ENCODE measurements around the gene FBXL4. TPM values are rescaled to one million over a fixed set of nuclear protein-coding genes. Genes with fewer than 3 reads are reported as not detected.

Gene FBXL4
- total and polyA plus RNA-seq, 10 of the 15 experiments (the other 5 are each of a cell fraction or from before 2014, with no cell fraction given), result 2.9 to 16.9 (median 7.2) TPM

DNA sequence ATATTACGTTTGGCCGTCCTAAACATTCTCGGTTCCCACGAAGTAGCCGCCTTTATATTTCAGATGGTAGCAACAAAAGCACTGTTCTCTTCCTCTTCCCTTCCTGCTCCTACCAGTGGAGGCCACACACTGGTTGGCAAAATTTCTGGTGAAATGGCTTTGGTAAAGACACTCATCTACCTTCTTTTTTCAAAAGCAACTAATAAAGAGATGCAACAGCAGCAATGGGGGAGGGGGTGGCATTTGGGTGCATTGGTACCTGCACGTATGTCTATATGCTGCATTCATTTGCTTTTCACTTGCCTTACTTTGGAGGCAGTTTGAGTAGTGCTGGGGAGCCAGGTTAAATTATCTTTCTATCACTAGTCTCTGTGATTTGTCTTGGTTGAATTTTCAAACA, 107.4 kb downstream of the FBXL4 start:
- DNase-seq (ENCODE audit: low read depth, low spot score) (no peak), FAIRE-seq (no peak), ATAC-seq (no peak)
- intact Hi-C loops (cut with micrococcal nuclease; ENCODE audit: unreplicated experiment) (loop anchor here (10.0 kb wide), 1 partner anchor 386 kb away; no protein-coding TSS in a partner anchor), in situ Hi-C loops (cut with MboI) (no loop called here)
- H3K27ac ChIP-seq (ENCODE audit: control insufficient read depth, insufficient read depth), result no peak overlapping the region
- TF ChIP-seq EZH2 (IDR thresholded peaks at IDR 0.05; ENCODE audit: borderline replicate concordance, control insufficient read depth, low read depth, low read length) (0 out of 2 replicates have a peak, but pooled peaks have one; percentile 37), TCF7 (IDR thresholded peaks at IDR 0.05; ENCODE audit: borderline replicate concordance) (no peak), KLF5 (IDR thresholded peaks at IDR 0.05; ENCODE audit: partially characterized antibody) (no peak), RBBP5 (conservative IDR thresholded peaks at IDR 0.05) (no peak), JUND (IDR thresholded peaks at IDR 0.05; ENCODE audit: low read depth, low read length) (no peak)
- TF ChIP-seq, protein P1, sequence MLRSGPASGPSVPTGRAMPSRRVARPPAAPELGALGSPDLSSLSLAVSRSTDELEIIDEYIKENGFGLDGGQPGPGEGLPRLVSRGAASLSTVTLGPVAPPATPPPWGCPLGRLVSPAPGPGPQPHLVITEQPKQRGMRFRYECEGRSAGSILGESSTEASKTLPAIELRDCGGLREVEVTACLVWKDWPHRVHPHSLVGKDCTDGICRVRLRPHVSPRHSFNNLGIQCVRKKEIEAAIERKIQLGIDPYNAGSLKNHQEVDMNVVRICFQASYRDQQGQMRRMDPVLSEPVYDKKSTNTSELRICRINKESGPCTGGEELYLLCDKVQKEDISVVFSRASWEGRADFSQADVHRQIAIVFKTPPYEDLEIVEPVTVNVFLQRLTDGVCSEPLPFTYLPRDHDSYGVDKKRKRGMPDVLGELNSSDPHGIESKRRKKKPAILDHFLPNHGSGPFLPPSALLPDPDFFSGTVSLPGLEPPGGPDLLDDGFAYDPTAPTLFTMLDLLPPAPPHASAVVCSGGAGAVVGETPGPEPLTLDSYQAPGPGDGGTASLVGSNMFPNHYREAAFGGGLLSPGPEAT (IDR thresholded peaks at IDR 0.05; ENCODE audit: low read depth), result no peak
- TF ChIP-seq, protein P2, sequence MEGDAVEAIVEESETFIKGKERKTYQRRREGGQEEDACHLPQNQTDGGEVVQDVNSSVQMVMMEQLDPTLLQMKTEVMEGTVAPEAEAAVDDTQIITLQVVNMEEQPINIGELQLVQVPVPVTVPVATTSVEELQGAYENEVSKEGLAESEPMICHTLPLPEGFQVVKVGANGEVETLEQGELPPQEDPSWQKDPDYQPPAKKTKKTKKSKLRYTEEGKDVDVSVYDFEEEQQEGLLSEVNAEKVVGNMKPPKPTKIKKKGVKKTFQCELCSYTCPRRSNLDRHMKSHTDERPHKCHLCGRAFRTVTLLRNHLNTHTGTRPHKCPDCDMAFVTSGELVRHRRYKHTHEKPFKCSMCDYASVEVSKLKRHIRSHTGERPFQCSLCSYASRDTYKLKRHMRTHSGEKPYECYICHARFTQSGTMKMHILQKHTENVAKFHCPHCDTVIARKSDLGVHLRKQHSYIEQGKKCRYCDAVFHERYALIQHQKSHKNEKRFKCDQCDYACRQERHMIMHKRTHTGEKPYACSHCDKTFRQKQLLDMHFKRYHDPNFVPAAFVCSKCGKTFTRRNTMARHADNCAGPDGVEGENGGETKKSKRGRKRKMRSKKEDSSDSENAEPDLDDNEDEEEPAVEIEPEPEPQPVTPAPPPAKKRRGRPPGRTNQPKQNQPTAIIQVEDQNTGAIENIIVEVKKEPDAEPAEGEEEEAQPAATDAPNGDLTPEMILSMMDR (IDR thresholded peaks at IDR 0.05 in 2 of 3, conservative IDR thresholded peaks at IDR 0.05 in 1 of 3; ENCODE audit: control insufficient read depth in 2 of 3, extremely low read depth in 1 of 3, insufficient read depth in 1 of 3, low read depth in 3 of 3, low read length in 3 of 3), result no peak
- ChIA-PET RAD21 (ENCODE audit: unreplicated experiment) (no interaction called here), CTCF (interaction anchor here (1.0 kb wide), 1 partner anchor 11 kb away, joined by 5 read pairs; no protein-coding TSS in a partner anchor), POLR2A (no interaction called here), SMC1A (ENCODE audit: uncharacterized antibody, unreplicated experiment) (interaction anchor here (1.0 kb wide), 1 partner anchor 64 kb away, joined by 3 read pairs; no protein-coding TSS in a partner anchor)
- peaks cover 10 to 32% of the 10 kb centered on the region in 2 experiments for H3K27me3 ChIP-seq (replicated peaks in 1 of 2; ENCODE audit: control insufficient read depth in 2 of 2, insufficient read depth in 2 of 2, low read length in 1 of 2)
- no peak overlapping the region for H3K4me3 ChIP-seq
- WGBS (ENCODE audit: insufficient coverage, insufficient replicate concordance, low lambda C conversion rate, missing lambda C conversion rate), result 15% methylated on average over 6 of the region's 6 CpGs
- H3K9ac ChIP-seq (ENCODE audit: control insufficient read depth, insufficient read depth, low read length), result no peak overlapping the region
- no TSS peak for BruUV-seq (replicated peaks)
- no peaks in the 10 kb centered on the region for H3K4me1 ChIP-seq (ENCODE audit: control insufficient read depth, insufficient read depth, low read length)
- no peaks in the 10 kb centered on the region for H3K79me2 ChIP-seq (ENCODE audit: control insufficient read depth, insufficient read depth, low read length)
- no peak overlapping the region for H3K4me2 ChIP-seq (ENCODE audit: control insufficient read depth, insufficient read depth)
- no peaks in the 10 kb centered on the region for H4K20me1 ChIP-seq (ENCODE audit: control insufficient read depth, insufficient read depth)
- no peaks in the 10 kb centered on the region for H3K36me3 ChIP-seq (ENCODE audit: control insufficient read depth in 2 of 2, insufficient read depth in 2 of 2, low read length in 1 of 2)
- H3K9me3 ChIP-seq (replicated peaks; ENCODE audit: control insufficient read depth, insufficient read depth, low read length), result no peaks in the 10 kb centered on the region
- H2AFZ ChIP-seq (ENCODE audit: control insufficient read depth, low read depth, low read length), result no peak overlapping the region
